H1 (cell line): ENCODE data around the gene ATP6AP1. TPM values are rescaled to one million over a fixed set of nuclear protein-coding genes. Genes with fewer than 3 reads are reported as not detected.

Source experiments
- ASH2L ChIP-seq: fragments of 200-600, 300-600 bp; sonication (generic); IDR thresholded peaks from one replicate; pipeline ENCODE4 v1.7.1; 2017; ENCODE audit warnings: low read length
- CHD2 ChIP-seq: IDR thresholded peaks from 2 replicates; pipeline ENCODE4 v1.6.1; 2012; ENCODE audit warnings: low read length, improper control_type of control experiment
- HDAC6 ChIP-seq: IDR thresholded peaks from one replicate; pipeline ENCODE4 v1.7.1; 2012; ENCODE audit warnings: low read depth, mild to moderate bottlenecking, inconsistent platforms, low read length, moderate library complexity
- RFX5 ChIP-seq: IDR thresholded peaks from 2 replicates; pipeline ENCODE4 v1.6.1; 2011; ENCODE audit warnings: low read depth, low read length, improper control_type of control experiment, borderline replicate concordance
- SAP30 ChIP-seq: fragments of 300-600 bp; sonication (generic); IDR thresholded peaks from 2 replicates; pipeline ENCODE4 v1.7.1; 2012; ENCODE audit warnings: low read length, moderate library complexity, mild to moderate bottlenecking, inconsistent platforms; ENCODE audit not compliant: insufficient read depth, insufficient replicate concordance
- SIRT6 ChIP-seq: IDR thresholded peaks from one replicate; pipeline ENCODE4 v1.7.1; 2012; ENCODE audit warnings: low read length, inconsistent platforms
- TCF12 ChIP-seq: IDR thresholded peaks from 2 replicates; pipeline ENCODE4 v1.6.1; 2011; ENCODE audit warnings: low read depth, mild to moderate bottlenecking, low read length
- polyA plus RNA-seq, 7 experiments: library from polyadenylated mRNA; depleted of rRNA in 3 of 7; stranded (reverse) in 5 of 7; unstranded in 2 of 7; fragments of >200 nt in 5 of 7; fragments of 200-250 nt in 2 of 7; gene quantifications; 1 replicate in 5 of 7; 2 replicates in 1 of 7; 4 replicates in 1 of 7; pipeline versions ENCODE4 v1.2.1 to v1.2.3, GENCODE V29; 2011 to 2013; ENCODE audit warnings: missing spikeins in 2 of 7, mixed read lengths in 2 of 7
- total RNA-seq: library from RNA; stranded (reverse); fragmentation: NEBNext Ultra II Directional; extraction: Animal tissue kit (Norgen Biotek cat#: 25700); gene quantifications from 2 replicates; pipeline ENCODE4 v1.2.1, GENCODE V29; 2021

The ATP6AP1 gene
- total and polyA plus RNA-seq, 2 of the 8 experiments (the other 6 are each of a cell fraction or from before 2014, with no cell fraction given) = 44.6 to 80.8 TPM

- TF ChIP-seq TCF12 (no peak), SIRT6 (no peak), HDAC6 (no peak), CHD2 (no peak), SAP30 (no peak), RFX5 (no peak), ASH2L (no peak)
Measured at GRCh38 chrX:154471839-154472684, 43.6 kb downstream of the ATP6AP1 start (continued).
